GM19023 (cell line): ENCODE data around the gene UQCC5.
"Not testable (repeated sequence)": the region's sequence is repeated elsewhere in the genome, so short reads cannot be mapped to it uniquely, and the experiment has no call there.

Experiments
- ATAC-seq: cut with Tn5 transposase; IDR thresholded peaks from one replicate; pipeline ENCODE4 v1.9.1; 2021; ENCODE audit warnings: mild to moderate bottlenecking, moderate library complexity; ENCODE audit not compliant: unreplicated experiment

UQCC5 gene

DNA sequence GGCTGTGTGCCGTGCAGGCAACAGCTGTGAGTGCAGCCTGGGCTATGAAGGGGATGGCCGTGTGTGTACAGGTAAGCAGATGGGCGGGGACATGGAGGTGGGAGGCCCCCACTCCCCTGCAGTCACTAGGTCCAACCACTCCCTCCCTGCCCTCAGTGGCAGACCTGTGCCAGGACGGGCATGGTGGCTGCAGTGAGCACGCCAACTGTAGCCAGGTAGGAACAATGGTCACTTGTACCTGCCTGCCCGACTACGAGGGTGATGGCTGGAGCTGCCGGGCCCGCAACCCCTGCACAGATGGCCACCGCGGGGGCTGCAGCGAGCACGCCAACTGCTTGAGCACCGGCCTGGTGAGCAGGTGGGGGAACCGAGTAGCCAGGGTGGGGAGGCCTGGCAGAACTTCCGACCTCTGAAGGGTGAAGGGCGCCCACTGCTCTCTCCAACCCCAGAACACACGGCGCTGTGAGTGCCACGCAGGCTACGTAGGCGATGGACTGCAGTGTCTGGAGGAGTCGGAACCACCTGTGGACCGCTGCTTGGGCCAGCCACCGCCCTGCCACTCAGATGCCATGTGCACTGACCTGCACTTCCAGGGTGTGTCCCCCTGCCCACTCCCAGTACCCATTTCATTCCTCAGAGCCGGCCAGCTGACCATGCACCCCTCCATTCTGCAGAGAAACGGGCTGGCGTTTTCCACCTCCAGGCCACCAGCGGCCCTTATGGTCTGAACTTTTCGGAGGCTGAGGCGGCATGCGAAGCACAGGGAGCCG, 14.3 kb upstream of the UQCC5 start:
- ATAC-seq = no peak

DNA sequence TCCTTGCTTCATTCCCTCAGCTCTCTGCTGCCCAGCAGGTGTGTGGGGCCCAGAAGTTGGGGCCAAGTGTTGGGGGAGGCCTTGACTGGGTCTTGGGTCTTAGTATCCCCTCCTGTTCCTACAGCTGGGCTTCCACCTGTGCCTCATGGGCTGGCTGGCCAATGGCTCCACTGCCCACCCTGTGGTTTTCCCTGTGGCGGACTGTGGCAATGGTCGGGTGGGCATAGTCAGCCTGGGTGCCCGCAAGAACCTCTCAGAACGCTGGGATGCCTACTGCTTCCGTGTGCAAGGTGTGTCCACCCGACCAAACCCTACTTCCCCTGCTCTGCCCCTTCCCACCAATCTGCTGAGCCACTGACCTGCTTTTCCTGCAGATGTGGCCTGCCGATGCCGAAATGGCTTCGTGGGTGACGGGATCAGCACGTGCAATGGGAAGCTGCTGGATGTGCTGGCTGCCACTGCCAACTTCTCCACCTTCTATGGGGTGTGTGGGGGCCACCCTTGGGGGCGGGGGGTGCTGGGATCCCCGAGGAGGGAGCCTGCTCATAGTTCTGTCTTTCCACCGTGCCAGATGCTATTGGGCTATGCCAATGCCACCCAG, 13.7 kb upstream of the UQCC5 start:
- no peak for ATAC-seq

DNA sequence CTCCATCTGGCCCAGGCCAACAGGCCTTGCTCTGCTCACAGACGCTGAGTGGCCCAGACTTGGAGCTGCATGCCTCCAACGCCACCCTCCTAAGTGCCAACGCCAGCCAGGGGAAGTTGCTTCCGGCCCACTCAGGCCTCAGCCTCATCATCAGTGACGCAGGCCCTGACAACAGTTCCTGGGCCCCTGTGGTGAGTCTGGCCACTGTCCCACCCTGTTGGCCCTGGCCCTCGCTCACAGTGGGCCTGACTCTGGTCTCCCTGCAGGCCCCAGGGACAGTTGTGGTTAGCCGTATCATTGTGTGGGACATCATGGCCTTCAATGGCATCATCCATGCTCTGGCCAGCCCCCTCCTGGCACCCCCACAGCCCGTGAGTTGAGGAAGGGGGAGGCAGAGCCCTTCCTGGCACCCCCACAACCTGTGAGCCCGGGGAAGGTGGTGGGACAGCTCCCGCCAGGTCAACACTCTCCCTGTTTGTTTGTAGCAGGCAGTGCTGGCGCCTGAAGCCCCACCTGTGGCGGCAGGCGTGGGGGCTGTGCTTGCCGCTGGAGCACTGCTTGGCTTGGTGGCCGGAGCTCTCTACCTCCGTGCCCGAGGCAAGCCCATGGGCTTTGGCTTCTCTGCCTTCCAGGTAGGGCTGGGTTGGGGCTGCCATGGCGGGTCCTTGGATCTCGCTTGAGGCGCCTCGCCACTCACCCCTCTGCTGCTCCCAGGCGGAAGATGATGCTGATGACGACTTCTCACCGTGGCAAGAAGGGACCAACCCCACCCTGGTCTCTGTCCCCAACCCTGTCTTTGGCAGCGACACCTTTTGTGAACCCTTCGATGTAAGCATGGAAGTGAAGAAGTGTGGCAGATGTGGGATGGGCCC, 12.8 kb upstream of the UQCC5 start:
- ATAC-seq = no peak

DNA sequence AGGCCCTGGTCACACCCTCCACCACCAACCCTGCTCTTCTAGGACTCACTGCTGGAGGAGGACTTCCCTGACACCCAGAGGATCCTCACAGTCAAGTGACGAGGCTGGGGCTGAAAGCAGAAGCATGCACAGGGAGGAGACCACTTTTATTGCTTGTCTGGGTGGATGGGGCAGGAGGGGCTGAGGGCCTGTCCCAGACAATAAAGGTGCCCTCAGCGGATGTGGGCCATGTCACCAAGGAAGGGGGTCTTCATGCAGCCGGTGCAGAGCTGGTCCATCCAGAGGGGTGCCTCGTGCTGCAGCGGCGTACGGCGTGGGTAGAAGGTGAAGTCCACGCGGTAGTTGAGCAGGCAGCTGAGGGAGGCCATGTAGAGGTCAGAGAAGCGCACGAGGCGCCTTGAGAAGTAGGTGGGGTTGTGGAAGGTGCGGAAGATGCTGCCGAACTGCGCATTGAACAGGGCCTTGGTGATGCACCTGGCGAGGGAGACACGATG, 12.1 kb upstream of the UQCC5 start:
- no peak for ATAC-seq

DNA sequence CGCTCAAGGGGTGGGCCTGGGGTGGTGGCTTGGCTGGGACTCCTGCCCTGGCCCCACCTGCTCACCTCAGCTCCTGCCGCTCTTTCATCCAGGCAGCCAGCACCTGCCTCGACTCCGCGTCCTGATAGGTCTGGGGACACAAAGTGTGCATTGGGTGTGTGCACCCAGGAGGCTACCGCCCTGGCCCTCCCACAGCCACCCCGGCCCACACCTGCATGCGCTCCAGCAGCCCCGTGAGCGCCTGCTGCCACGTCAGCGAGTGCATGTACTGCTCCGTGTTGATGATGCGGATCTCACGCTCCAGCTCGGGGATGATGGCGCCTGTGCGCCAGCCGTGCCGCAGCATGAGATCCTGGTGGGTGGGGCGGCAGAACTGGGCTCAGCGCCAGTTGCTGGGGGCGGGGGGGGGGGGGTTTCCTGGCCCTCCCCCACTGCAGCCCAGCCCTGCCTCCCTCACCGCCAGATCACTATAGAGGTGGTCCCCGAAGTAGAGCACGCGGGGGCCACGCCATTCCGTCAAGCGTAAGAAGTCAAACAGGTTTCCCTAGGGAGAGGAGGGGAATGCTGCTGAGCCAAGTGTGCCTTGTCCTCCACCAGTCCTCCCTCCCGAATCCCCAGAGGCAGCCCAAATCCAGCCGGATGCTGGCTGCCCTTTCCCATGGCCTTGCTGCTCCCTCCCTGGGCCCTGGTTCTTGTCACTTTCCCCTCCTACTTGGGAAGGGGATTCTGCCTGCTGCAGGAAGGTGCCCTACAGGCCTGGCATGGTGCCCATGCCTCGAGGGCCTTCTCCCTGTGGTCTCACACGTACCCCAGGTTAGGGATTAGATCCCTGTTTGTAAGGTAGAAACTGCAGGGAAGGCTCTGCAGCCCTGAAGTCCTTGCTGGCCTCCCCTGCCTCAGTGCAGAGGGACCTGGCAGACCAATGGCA, 11.4 kb upstream of the UQCC5 start:
- ATAC-seq = no peak

DNA sequence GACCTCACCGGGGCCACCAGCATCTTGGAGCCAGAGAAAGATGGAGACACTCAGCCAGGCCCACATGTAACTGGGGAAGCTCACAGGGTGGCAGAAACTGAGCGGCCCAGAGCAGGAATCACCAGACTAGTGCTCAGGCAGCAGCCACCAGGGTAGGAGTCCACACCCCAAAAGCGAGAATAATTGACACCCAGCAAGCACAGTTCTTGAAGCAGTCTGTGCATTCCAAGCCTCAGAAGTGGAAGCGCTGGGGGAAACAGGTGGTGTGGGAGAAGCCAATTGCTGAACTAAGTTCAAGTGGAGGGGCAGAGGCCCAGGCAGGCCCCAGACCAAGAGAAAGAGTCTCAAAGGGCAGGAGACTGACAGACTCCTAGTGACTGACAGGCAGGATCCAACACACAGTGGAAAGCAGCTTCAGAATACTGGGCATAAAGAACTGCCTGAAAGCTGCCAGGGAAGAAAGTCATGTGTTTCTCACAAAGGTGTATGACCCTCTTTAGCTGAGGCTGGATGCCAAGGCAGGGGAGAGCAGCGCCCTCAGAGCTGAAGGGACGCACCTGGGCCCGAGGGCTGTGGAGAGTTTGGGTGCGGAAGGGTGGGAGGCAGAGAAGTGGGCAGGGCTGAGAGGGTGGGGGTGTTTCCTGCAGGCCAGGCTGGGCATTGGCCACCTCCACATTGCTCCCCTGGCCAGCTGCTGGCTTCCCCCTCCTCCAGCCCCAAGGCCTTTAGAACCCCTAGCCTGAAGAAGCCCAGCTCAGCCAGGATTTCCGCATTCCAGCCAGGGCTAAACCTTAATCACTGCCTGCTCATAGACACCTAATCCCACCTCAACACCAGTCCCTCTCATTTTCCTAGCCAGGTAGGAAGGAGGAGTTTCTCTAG, 10.5 kb upstream of the UQCC5 start:
- no peak for ATAC-seq

DNA sequence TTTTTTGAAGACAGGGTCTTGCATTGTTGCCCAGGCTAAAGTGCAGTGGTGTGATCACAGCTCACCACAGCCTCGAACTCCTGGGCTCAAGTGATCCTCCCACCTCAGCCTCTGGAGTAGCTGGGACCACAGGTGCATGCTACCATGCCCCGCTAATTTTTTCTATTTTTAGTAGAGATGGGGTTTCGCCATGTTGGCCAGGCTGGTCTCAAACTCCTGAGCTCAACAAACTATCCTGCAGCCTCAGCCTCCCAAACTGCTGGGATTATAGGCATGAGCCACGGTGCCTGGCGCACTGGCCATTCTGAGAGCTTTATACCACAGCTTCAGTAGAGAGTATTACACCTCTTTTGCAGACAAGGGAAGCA, 9.8 kb upstream of the UQCC5 start:
- not testable (repeated sequence) for ATAC-seq

GRCh38 chr3:52527039-52527731, 9.2 kb upstream of the UQCC5 start:
- no peak for ATAC-seq

DNA sequence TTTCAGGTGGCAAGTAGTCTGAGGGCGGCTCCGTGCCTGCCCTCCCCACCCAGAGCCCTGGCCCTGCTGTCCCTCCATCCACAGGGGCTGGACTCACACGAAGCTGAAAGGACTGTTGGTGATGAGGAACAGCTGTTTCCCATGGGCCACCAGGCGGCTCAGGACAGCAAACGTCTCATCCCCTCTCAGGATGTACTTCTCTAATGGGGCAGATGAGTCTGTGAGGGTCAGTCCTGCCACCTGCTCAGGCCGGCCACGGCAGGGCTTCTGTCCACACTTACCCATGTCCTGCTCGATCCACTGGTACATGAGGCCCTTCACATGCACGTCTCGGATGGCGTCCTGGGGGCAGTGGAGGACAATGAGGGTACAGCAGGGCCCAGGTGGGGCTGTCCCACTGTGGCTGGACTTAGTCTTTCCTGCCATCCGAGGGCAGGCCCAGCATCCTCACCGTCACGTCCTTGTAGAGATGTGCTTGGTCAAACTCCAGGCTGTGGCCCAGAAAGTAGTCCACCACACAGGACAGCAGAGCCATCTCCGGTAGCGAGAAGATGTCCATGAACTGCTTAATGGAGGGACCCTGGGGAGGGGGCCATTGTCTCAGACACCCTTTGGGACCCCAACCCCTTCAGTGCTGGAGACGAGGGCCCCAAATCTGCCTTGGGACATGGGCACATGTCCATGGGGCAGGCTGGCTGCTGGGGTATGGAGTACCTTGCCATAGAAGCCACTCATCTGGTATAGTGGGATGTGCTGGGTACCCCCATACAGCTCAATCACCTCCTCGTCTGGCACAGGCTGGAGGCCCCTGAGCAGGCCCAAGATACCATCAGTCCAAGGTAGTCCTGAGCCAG, 8.4 kb upstream of the UQCC5 start:
- ATAC-seq = no peak

GRCh38 chr3:52528586-52529375, 7.6 kb upstream of the UQCC5 start:
- ATAC-seq = no peak

DNA sequence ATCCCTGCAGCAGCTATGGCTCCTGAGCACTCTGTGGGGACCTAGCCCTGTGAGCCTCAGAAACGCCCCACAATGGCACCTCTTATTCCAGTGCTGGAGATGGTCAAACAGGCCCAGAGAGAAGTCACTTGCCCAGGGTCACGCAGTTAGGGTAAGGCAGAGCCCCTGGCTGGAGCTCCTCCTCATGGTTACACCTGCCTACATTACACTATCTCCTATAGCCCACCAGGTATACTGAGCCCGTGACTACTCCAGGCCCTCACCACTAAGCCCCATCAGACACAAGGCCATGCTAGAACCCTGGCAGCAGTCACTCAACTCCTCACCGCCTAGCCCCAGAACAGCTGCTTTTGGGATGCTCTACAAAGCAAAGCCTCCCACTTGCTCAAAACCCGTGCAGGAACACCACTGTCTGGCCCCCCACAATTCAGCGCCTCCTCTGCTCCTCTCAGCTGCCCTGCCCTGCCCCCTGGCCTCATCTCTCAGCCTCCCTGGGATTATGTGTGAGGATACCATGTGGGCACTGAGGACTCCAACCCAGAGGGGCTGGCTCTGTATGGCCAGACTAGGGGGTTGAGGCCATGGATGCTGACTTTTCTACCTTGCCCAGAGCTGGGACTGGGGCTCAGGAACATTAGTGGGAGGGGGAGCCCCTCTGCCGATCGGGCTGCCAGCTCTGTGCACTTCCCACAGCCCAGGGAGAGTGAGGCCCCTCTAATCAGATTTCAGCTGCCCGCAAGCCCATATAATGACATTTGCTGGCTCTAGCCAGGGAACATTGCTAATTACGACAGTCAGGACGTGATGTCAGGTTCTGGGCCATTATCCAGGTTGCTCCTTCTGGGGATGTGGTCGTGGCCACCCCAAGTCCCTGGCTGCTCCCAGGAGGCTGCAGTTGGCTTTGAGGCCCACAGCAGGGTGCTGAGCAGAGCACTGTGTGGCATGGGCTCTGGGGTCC, 6.8 kb upstream of the UQCC5 start:
- no peak for ATAC-seq

DNA sequence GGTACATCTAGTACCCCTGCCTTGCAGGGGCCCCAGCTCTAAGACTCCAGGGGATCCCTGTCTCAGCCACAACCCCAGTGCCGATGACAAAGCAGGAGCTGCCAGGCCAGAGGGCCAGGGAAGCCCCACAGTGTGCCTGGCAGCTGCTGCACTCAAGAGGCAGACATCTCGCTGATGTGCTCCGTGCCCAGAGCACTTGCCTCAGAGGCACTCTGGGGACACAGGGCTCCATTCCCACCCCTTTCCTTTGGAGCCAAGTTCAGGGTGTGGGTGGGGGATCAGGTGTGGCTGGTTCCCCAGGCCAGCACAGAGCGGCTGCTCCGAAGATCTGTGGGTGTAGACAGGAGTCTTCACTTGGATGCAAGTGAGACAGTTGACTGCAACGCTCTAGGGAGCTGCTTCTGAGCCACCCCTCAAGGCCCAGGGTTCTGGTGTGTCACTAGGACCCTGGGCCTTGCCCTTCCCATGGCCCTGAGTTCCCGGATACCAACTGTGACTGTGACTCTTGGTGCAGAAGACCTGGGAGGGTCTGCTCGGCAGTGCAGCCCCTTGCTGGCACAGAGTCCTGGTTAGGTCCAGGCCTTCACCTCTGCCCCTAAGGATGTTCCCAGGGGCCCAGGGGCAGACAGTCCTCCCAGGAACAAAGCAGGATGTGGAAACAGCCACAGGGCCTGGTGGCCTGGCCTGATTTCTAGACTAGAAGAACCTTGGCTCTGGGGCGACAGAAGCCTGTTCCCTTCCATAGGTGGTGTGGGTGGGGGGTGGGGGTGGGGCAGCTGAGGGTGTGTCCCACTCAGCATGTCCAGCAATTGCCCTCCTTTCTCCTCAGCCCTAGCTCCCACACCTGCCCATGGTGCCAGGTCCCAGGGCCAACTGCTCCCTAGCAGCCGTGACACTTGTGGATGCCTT, 5.2 kb upstream of the UQCC5 start:
- ATAC-seq = no peak

GRCh38 chr3:52531860-52532516, 4.4 kb upstream of the UQCC5 start:
- ATAC-seq = no peak

- ATAC-seq = no peak
These were observed 3.9 kb upstream of the UQCC5 start for GRCh38 chr3:52532517-52532837.
